Stimulated activated CD4-positive, alpha-beta T cell treated with anti-CD3 and anti-CD28 coated beads, Interleukin-4, amount 100 ng/mL, for 4 hours (primary cell): ENCODE measurements around the gene IL17C.

Experiments
- DNase-seq, 2 experiments: peaks; one replicate each; pipeline ENCODE4 v3.0.0-alpha.2; 2020

IL17C gene

DNA sequence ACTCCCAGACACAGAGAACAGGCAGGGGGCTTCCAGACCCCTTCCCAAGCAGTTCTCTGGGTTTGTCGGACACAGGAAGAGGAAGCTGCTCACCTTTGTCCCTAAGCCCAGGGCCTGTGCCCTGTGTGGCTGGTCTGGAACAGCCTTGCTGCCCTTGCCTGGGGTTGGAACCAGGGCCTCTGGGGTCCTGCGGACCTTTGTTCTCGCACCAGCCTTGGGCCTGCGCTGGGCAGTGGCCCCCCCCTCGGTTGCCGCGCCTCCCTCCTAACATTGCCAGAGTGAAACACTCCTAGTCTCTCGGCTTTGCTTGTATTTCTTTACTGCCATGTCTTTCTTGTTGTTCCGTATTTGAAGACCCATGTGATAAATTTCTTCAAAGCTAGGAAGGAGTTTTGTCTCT lies 8.5 kb upstream of the IL17C start:
- DNase-seq, result no peak

DNA sequence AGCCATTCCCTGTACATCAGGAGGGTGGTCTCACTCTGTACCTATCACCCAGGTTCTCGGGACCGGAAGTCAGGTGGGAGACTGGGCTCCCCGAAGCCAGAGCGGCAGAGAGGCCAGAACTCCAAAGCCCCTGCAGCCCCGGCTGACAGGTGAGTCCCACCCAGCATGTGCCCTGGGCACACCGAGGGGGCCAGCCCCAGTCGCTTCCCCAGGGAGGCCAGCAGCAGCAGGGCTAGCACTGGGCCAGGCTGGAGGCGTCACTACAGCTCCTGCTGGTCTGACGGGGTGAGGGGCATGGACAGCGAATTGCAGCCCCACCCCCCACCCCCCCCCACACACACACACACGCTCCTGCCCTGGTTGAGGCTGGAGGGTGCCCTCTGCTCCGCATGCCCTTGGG lies 7.9 kb upstream of the IL17C start:
- DNase-seq, result no peak

DNA sequence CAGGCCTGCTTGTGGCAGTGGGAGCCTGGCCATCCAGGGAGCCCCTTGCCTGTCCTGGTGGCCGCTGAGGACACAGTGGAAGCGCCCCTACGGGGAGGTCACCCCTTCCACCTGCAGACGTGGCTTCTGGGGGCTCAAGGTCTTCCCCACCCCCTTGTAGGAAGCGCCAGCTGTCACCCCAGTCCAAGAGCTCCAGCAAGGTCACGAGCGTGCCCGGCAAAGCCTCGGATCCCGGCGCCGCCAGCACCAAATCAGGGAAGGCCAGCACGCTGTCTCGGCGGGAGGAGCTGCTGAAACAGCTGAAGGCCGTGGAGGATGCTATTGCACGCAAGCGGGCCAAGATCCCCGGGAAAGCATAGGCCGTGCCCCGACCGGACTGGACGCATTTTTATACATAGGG lies 7.4 kb upstream of the IL17C start:
- DNase-seq, result no peak

DNA sequence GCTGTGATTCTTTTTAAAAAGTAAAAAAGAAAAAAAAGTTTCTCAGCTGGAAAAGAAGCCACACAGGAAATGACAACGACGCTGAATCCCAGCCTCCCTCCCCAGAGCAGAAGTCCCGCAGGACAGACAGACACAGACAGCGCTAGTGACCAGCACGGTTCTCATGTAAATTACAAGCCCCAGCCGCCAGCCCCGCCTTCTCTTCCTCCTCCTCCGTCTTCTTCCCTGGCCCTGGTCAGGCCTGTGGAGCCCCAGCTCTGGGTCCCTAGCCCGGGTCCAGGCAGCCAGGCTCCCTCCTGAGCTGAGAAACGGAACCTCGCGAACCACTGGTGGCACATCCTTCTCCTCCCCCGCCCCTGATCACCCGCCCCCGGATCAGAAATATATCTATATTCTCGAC lies 7.0 kb upstream of the IL17C start:
- DNase-seq, result no peak

DNA sequence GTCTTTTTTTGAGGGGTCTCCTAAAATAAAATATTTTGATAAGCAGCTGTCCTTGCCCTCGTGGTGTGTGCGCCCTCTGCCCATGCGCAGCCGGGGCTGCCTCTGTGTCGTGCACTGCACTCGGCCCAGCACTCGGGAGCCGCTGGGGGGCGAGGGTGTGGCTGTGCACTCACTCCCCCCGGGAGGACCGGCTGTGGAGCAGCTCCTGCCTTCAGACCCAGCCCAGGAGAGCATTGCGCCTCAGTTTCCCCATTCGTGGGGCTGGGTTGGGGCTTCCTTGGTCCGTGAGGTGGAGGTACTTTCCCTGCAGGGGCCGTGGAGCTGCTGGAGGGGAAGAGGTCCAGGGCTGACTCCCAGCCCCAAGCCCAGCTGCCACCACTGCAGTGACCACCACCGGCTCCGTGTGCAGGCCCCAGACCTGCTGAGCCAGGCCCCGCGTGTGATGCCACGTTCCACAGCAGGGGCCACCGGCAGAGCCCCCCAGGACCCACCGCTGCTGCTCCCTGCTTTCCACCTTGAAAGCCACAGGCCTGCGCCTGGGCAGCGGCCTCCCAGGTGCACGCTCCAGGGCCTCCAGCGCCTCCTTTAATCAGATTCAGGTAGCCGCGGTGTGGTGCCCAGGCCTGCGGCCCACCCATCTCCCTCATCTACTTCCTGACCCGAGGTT lies 6.3 kb upstream of the IL17C start:
- no peak for DNase-seq

DNA sequence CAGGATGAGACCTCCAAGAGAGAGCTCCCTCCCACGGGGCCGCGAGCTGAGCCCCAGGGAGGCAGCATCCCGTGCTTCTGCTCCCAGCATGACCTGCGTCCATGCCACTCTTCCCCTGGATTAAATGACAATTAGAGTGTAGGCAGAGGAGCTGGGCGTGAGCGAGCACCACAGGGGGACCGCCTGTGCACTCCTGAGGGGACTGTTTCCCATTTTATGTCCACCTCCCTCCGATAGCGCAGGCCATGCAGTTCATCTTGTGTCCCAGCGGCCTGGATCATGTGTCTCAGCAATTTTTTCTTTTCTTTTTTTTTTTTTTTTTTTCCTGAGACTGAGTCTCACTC lies 5.8 kb upstream of the IL17C start:
- no peak for DNase-seq

DNA sequence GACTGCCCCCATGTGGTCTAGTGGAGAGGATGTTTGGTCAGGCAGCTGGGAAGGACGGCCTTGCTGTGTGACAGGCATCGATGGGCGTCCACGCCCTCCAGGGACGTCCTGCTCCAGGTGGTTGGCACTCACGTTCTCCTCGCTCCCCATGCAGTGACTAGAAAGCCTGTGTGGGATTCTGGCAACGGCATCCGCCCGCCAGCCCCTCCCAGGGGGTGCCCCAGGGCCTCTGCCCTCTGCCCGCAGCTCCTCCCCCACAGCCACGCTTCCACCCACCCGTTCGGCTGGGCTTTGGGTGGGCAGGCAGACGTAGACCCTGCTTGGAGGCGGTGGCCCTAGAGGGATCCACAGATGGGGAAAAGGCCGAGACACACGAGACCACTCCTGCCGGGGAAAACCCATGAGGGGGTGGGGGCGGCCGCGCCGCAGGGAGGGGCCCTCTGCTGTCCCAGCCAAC lies 4.7 kb upstream of the IL17C start:
- peak; percentile 40 to 53 for DNase-seq

DNA sequence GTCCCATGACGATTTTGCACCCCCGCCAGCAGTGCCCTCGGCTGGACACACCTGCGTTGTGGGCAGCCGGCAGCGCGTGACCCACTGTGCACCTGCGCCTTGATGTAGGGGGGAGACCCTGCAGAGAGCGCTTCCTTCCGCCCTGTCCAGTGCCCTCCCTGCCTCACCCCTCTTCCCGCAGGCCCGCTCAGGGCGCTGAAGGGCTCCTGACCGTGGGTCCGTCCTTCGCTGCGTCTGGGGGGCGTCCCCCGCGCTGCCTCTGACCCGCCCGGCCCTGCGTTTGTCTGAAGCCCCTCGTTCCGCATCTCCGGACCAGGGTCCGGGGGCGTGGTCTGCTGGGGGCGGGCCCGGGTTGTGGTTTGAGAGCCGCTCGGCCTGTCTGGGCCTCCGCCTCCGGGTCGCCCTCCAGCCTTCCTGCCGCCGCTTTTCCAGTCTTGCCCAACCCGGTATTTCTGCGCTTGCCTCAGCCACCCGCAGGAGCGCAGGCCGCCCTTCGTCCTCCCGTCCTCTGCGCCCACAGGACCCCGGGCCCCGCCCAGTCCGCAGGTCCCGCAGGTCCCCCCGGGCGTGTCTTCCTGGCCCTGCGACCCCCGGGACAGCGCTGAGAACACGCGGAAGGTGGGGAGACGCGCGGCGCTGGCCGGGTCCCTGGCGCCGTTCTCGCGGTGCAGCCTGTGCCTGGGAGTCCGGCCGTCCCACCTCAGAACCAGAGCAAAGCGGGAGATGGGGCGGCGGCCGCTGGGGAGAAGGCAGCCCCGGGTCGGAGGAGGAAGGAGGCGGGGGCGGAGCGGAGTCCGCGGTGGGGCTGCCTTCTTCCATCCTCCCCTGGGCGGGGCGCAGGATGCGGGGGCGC lies 4.0 kb upstream of the IL17C start:
- DNase-seq, result peak; percentile 39 to 48

DNA sequence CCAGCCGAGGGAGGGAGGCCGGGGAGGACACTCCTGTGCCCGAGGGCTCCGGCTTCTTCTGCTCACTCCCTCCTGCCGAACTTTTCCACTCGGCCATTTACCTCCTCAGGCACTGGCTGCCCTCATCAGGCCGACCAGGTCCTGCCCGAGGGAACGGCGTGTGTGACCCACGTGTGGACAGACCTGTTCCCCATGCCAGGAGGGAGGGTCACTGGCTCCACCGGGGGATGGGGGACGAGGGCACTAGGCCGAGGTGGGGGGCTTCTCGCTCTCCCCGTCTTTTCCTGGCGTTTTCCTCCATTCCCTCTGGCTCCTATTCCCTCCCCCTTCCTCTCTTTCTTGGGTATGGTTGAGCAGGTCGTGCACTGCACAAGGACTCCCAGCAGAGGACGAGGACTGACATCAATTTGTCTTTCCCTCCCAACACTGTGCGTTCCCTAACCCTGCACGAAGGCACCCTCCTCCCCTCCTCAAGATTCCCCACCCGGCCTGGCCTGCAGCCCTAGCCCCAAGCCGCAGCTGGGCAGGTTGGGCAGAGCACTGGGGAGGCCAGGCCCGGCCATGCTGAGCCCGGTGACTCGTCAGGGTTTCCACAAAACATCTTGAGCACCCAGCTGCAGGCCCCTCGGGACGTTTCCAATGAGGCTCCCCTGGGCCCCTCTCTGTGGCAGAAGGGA lies 3.2 kb upstream of the IL17C start:
- DNase-seq, result no peak

DNA sequence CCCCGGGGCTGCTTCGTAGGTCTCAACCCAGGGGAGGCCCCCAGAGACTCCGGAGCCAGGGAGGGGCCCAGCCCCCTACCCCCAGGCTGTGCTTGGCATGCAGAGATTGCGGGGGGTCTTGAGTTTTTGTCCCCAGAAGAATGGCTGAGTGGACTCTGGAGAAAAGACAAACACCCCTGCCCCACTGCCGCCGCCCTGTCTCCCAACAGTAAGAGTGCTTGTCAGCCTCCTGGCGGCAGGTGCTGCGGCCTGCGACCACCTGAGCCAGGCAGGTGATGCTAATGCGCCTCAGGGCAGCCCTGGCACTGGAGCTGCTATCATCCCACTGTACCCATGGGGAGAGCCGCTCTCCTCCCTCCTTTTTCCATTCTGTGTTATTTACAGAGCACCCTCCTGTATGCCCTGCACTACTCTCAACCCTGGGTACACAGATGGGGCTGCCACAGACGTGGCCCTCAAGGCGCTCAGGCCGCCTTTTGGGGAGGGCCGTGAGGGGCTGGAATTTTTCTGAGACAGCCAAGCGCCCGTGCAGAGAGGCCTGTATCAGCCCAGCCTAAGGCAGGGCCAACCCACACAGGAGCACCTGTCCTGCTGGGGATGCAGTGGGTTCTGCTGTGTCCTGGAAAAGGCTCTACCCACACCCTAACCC lies 2.6 kb upstream of the IL17C start:
- DNase-seq, result no peak

DNA sequence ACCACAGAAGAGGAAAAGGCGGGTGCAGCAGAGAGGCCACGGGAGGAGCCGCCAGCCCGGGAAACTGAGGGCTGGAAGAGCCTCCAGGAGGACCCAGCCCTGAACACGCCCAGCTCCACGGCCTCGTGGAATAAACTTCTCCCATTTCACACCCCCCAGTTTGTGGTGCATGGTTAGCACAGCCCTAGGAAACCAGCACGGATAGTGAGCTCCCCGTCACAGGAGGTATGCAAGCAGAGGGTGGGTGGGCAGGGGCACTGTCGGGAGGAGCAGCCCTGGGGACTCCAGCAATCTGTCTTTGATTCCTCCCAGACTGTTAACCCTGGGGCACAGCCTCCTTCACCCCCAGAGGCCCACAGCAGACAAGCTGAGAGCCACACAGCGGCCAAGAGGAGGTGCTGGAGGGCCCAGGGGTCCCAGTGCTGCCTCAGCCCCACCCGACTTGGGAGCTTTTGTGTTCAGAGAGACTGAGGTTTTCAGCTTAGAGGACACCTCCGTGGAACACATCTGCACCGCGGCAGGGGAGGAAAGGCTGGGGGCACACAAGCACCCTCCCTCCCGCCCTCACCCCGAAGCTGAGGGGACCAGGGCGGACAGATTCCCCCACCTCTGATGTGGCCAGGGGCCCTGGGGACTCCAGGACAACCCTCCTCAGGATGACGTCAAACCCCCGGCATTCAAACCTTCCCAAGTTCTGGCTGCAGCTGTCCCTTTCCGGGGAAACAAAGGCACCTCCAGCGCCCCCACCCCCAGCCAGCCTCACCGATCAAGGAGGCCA lies 1.7 kb upstream of the IL17C start:
- no peak for DNase-seq

DNA sequence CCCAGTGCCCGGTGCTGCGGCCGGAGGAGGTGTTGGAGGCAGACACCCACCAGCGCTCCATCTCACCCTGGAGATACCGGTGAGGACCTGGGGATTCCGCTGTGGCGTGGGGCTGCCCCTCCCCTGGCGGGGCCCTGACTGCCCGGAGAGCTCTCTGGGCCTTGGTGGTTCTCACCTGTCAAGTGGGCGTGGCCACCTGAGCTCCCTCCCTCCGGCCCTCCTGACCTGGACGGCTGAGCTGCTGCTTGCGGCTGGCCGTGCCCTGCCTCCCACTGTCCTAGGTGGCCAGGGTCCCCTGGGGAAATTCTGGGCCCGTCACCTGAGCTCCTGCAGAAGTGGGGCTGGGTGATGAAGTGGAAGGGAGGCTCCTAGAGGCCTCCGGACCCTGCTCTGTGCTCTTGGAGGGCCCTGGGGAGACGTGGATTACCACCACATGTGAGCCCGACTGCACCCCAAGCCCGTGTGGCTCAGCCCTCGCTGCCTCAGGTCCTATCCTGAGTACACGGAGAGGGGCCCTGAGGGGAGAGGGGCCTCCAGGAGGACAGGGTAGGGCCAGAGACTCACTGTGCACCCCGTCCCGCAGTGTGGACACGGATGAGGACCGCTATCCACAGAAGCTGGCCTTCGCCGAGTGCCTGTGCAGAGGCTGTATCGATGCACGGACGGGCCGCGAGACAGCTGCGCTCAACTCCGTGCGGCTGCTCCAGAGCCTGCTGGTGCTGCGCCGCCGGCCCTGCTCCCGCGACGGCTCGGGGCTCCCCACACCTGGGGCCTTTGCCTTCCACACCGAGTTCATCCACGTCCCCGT lies 1.1 kb downstream of the IL17C start:
- DNase-seq, result no peak

DNA sequence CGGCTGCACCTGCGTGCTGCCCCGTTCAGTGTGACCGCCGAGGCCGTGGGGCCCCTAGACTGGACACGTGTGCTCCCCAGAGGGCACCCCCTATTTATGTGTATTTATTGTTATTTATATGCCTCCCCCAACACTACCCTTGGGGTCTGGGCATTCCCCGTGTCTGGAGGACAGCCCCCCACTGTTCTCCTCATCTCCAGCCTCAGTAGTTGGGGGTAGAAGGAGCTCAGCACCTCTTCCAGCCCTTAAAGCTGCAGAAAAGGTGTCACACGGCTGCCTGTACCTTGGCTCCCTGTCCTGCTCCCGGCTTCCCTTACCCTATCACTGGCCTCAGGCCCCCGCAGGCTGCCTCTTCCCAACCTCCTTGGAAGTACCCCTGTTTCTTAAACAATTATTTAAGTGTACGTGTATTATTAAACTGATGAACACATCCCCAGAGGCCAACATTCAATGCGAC lies 1.7 kb downstream of the IL17C start:
- no peak for DNase-seq

DNA sequence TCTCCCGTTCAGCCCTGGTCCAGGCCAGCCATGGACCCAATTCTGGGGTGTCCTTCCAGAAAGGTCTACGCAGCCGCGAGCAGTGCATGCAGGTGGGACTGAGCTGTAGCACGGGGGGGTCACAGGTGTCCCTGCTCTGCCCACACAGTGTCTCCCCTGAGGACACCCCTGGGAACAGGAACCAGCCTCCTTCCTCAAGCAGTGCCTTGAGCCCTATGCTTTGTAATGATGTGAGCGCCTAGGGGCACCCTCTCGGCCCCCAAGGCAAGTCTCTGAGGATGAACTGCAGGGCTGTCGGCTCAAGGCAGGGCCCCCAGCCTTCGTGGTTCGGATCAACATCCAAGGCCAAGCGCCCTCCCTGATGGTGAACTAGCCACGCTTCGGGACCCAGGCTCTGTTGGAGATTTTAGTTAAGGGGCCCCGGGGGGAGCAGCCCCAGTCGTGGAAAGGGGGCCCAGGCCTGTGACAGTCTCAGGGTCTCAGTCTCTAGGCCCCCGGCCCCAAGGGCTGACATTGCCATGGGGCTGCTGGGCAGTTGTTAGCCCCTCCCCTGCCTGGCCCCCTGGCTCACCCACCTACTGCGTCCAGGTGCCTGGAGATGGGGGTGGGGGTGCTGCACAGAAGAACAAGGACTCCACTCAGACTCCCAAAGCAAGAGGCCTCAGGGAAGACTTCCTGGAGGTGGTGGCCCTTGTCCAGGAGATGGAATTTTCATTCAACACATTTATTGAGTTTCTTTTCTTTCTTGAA lies 2.3 kb downstream of the IL17C start:
- no peak for DNase-seq

DNA sequence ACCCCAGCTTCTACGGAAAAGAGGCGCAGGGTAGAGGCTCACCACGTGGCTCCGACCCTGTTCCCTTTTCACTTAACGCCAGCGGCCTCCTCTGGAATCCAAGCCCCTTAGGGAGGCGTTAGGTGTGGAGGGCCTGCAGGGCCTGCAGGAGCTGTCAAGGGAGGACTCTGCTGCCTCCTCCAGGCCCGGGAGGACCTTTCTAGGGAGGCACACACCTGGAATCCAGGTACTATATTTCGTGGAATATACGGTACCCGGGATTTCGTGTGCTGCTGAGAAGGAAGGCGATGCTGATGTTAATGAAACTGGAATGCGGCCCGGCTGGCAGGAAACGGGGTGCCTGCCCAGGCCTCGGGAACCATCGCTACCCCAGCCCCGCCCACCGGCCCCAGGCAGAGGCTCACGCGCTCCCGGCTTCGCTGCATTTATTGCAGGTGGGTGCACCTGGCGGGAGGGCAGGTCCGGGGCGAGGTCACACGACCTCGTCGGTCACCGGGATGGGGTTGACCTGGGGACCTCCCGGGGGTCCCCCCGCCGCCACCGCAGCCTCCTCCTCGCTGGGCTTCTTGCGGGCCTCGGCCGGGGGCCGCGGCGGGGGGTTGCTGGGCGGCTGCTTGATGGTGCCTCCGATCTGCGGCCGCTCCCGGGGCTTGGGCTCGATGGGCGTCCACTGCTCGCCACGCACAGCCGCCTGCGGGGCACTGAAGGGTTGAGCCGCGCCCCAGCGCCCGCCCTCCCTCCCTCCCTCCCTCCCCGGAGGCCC lies 4.7 kb downstream of the IL17C start:
- no peak for DNase-seq

DNA sequence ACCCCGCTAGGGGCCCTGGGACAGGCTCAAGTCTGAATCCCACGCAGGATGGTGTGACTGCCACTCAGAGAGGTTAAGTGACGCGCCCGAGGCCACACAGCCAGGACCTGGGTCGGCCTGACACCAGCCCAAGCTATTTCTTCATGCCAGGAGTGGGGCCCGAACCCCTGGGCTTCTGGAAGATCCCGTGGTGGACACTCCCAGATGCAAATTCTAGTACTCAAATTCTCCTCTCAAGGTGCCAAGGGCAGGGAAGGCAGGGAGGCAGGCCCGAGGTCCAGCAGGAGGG lies 5.2 kb downstream of the IL17C start:
- no peak for DNase-seq

DNA sequence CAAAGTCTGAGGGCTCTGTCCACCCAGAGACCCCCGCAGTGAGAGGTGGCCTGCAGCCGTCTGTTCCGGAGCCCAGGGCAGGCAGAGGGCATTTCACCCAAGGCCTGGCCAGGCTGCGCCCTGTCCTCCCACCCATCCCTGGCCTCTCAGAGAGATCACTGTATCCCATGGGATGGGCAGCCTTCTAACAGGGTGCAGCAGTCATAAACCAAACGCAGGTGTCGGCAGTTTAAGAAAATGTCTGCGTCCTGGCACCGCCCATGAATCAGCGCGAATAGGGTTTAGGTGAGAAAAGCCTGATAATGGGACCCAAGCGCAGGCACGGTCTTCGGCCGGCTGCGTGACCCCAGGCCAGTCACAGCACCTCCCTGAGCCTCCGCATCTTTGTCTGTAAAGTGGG lies 7.1 kb downstream of the IL17C start:
- DNase-seq, result no peak

DNA sequence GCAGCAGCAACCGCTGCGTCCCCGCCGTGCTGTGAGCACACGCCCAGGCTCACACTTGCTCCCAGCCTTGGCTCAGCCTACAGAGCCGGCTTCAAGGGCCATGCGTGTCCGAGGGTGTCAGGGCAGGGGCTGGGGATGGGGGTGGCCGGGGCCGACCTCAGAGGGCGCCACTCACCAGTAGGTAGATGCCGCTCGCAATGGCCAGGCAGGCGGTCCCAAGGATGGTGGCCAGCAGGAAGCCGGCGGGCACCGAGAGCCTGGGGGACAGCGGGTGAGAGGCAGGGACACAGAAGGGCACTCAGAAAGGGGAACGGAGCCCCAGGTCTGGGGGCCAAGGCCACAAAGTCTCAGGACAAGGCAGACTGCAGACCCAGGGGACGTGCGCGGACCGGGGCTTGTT lies 7.6 kb downstream of the IL17C start:
- no peak for DNase-seq

DNA sequence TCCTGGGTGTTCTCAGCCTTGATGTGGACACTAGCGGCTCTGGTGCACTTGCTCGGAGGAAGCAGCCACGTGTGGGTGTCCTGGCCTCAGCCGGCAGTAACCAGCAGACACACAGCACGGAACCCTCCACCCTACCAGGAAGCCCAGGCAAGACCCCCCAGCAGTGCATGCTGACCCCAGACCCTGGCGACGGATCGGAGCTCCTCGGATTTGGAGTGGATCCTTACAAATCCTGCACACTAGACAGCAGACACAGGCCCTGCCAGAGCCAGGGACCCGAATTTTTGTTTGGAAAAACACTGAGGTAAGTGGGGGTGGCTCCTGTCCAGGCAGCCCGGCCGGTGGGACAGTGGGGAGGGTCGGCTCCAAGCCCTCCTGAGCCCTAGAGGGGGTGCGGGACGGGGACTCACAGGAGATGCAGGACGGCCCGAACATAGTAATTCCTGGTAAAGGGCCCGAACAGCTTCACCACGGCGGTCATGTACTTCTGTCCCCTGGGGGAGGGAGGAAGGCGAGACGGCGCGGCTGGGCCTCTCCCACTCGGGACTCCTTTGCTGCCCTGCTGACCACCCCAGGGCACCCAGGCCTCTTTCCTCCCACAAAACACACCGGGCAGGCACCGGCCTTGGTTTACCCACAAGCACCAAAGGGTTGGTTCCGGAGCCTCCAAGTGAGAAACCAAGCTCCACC lies 8.1 kb downstream of the IL17C start:
- no peak for DNase-seq
